Effector memory CD4-positive, alpha-beta T cell (primary cell): ENCODE data around the gene B4GAT1.
A peak's percentile ranks its signal among the peaks of the same experiment; 100 is the strongest.
"Not testable (repeated sequence)": the region's sequence is repeated elsewhere in the genome, so short reads cannot be mapped to it uniquely, and the experiment has no call there.

Experiments used
- DNase-seq, 3 donors: peaks; one replicate each; pipeline ENCODE4 v3.0.0-alpha.2; 2020
- H3K27ac ChIP-seq: 2 replicates; pipeline ENCODE4 v1.7.0; 2013; ENCODE audit warnings: mild to moderate bottlenecking, low read length, moderate library complexity; ENCODE audit not compliant: insufficient read depth, poor library complexity, severe bottlenecking
- H3K27me3 ChIP-seq: replicated peaks from 2 replicates; pipeline ENCODE4 v1.7.0; 2013; ENCODE audit warnings: mild to moderate bottlenecking, low read length; ENCODE audit not compliant: insufficient read depth, control insufficient read depth, poor library complexity, severe bottlenecking
- H3K36me3 ChIP-seq: 2 replicates; pipeline ENCODE4 v1.7.0; 2013; ENCODE audit warnings: mild to moderate bottlenecking, low read length, moderate library complexity; ENCODE audit not compliant: control insufficient read depth, insufficient read depth
- H3K4me1 ChIP-seq: 2 replicates; pipeline ENCODE4 v1.7.0; 2013; ENCODE audit warnings: low read length, mild to moderate bottlenecking; ENCODE audit not compliant: control insufficient read depth, insufficient read depth, poor library complexity, severe bottlenecking
- H3K4me3 ChIP-seq: 2 replicates; pipeline ENCODE4 v1.7.0; 2013; ENCODE audit warnings: low read length, low read depth, mild to moderate bottlenecking; ENCODE audit not compliant: insufficient read depth, poor library complexity, severe bottlenecking
- H3K9me3 ChIP-seq: 2 replicates; pipeline ENCODE4 v1.7.0; 2013; ENCODE audit warnings: mild to moderate bottlenecking, low read length, moderate library complexity; ENCODE audit not compliant: control insufficient read depth
- total RNA-seq, 3 donors: gene quantifications; one replicate each; lab custom pipeline; 2026; lab: John Stamatoyannopoulos, UW

B4GAT1 gene
- 3.1 to 3.6 (median 3.3) reads per million in 3 donors for total RNA-seq

- Histone ChIP-seq H3K4me3 (peak within 1 kb of the TSS; percentile 80), H3K9me3 (no peaks in the 10 kb centered on the region), H3K36me3 (no peaks in the 10 kb centered on the region), H3K4me1 (peaks cover 27% of the 10 kb centered on the region), H3K27ac (peak within 1 kb of the TSS; percentile 74), H3K27me3 (no peaks in the 10 kb centered on the region)
- peak; percentile 69 to 73 (median 72) for DNase-seq
These were observed at the start of gene B4GAT1 for GRCh38 chr11:66347425-66348276. Gene B4GAT1 (minus strand): TSS chr11:66347629. CDS start chr11:66347545, 84 bp downstream.

- Histone ChIP-seq H3K9me3 (no peaks in the 10 kb centered on the region), H3K36me3 (no peaks in the 10 kb centered on the region), H3K27me3 (no peaks in the 10 kb centered on the region), H3K4me3 (no peak overlapping the region), H3K27ac (no peak overlapping the region), H3K4me1 (no peaks in the 10 kb centered on the region)
- DNase-seq = no peak
These were observed 46.5 kb upstream of the B4GAT1 start for GRCh38 chr11:66393954-66394353.

GRCh38 chr11:66391322-66391721, 43.9 kb upstream of the B4GAT1 start:
- Histone ChIP-seq H3K36me3 (no peaks in the 10 kb centered on the region), H3K27ac (no peak overlapping the region), H3K4me1 (peaks cover under 1% of the 10 kb centered on the region), H3K9me3 (no peaks in the 10 kb centered on the region), H3K27me3 (no peaks in the 10 kb centered on the region), H3K4me3 (no peak overlapping the region)
- DNase-seq = no peak

GRCh38 chr11:66388780-66389386, 41.5 kb upstream of the B4GAT1 start:
- H3K9me3 ChIP-seq = no peaks in the 10 kb centered on the region
- H3K4me1 ChIP-seq = peaks cover 5% of the 10 kb centered on the region
- H3K27me3 ChIP-seq = no peaks in the 10 kb centered on the region
- no peak overlapping the region for H3K4me3 ChIP-seq
- no peaks in the 10 kb centered on the region for H3K36me3 ChIP-seq
- no peak overlapping the region for H3K27ac ChIP-seq
- DNase-seq = peak in 2 of 3 donors; percentile 38 to 48

GRCh38 chr11:66386171-66387069, 39.0 kb upstream of the B4GAT1 start:
- no peak overlapping the region for H3K27ac ChIP-seq
- no peaks in the 10 kb centered on the region for H3K9me3 ChIP-seq
- peak; percentile 46 to 68 (median 62) for DNase-seq
- H3K4me3 ChIP-seq = no peak overlapping the region
- H3K4me1 ChIP-seq = peaks cover 5% of the 10 kb centered on the region
- H3K36me3 ChIP-seq = no peaks in the 10 kb centered on the region
- no peaks in the 10 kb centered on the region for H3K27me3 ChIP-seq

- not testable (repeated sequence) for H3K4me3 ChIP-seq, H3K27ac ChIP-seq, DNase-seq, H3K9me3 ChIP-seq, H3K36me3 ChIP-seq, H3K4me1 ChIP-seq, H3K27me3 ChIP-seq
These were observed 36.9 kb upstream of the B4GAT1 start for GRCh38 chr11:66384316-66384715.

- not testable (repeated sequence) for DNase-seq, H3K4me1 ChIP-seq, H3K36me3 ChIP-seq, H3K27me3 ChIP-seq, H3K4me3 ChIP-seq, H3K9me3 ChIP-seq, H3K27ac ChIP-seq
These were observed 32.8 kb upstream of the B4GAT1 start for GRCh38 chr11:66380264-66380663.

GRCh38 chr11:66373690-66374287, 26.4 kb upstream of the B4GAT1 start:
- H3K27ac ChIP-seq, H3K9me3 ChIP-seq, H3K27me3 ChIP-seq, H3K4me3 ChIP-seq, H3K36me3 ChIP-seq, DNase-seq, H3K4me1 ChIP-seq: not testable (repeated sequence)

- Histone ChIP-seq H3K9me3 (no peaks in the 10 kb centered on the region), H3K4me3 (no peak overlapping the region), H3K36me3 (no peaks in the 10 kb centered on the region), H3K27me3 (no peaks in the 10 kb centered on the region), H3K4me1 (peaks cover 6% of the 10 kb centered on the region), H3K27ac (no peak overlapping the region)
- no peak for DNase-seq
These were observed 25.8 kb upstream of the B4GAT1 start for GRCh38 chr11:66373265-66373664.
